ENCODE measurements around the gene ULBP3.

DNA sequence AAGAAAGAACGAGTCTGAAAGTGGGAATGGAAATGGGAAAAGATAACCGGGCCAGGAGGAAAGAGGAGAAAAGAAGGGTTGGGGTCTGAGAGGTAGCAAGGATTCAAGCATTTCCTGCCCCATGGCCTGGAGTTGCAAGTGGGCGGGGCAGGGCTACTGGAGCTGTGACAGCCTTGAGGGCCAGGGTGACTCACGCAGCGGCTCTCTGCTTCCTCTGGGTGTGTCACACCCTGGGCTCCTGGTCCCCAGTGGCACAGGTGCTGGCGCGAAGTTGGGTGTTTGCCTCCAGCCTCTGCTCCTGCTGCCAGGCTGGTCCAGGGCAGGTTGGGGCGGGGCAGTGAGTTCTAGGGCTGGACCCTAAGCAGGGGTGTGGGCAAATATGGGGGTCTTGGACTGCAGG, 3.3 kb upstream of the ULBP3 start:
- TF ChIP-seq, protein P1, sequence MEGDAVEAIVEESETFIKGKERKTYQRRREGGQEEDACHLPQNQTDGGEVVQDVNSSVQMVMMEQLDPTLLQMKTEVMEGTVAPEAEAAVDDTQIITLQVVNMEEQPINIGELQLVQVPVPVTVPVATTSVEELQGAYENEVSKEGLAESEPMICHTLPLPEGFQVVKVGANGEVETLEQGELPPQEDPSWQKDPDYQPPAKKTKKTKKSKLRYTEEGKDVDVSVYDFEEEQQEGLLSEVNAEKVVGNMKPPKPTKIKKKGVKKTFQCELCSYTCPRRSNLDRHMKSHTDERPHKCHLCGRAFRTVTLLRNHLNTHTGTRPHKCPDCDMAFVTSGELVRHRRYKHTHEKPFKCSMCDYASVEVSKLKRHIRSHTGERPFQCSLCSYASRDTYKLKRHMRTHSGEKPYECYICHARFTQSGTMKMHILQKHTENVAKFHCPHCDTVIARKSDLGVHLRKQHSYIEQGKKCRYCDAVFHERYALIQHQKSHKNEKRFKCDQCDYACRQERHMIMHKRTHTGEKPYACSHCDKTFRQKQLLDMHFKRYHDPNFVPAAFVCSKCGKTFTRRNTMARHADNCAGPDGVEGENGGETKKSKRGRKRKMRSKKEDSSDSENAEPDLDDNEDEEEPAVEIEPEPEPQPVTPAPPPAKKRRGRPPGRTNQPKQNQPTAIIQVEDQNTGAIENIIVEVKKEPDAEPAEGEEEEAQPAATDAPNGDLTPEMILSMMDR (IDR thresholded peaks at IDR 0.05; ENCODE audit: insufficient read depth, low read length, poor library complexity, severe bottlenecking) = no peak
- TF ChIP-seq EZH2phosphoT487 (conservative IDR thresholded peaks at IDR 0.05; ENCODE audit: low read length) = no peak
